Measurements from ENCODE around the gene DNM3.
"Not testable (repeated sequence)": the region's sequence is repeated elsewhere in the genome, so short reads cannot be mapped to it uniquely, and the experiment has no call there.

DNM3 gene

DNA sequence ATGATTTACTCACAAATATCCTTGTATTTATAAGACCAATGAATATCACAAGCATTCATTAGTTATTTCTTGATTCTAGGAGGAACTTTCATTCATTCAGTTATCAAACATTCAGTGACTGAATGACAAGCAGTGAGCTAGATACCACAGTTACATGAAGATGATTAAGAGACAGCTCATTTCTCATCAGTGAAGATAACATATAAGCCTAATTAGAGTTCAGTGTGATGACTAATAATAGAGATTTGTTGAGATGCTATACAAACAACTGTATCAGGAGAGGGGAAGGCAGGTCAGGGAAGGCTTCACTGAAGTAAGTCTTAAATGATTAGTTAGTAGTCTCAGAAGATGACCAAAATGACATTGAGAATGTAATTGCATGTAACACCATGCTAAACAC, 564.6 kb downstream of the DNM3 start:
- DNase-seq: no peak

- no peak for DNase-seq
Measured at GRCh38 chr1:172406968-172407367, 565.7 kb downstream of the DNM3 start.

DNA sequence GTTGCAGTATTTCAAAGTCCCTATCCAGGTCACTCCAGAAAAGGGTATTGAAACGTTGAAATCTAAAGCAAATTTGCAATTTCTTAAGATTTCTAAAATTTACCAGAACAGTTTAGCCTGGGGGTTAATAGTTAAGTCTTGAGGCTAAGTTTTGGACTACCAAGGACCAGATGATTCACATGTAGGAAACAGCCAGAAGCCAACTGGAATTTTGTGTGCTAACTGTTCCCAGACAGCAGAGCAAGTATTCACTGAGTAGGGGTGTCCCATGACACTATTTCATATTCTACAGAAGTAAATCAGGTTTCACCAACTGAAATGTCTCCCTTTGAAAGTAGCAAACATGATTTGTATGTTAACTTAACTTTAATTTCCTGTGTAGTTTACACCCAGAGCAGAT, 567.7 kb downstream of the DNM3 start:
- DNase-seq: no peak

DNA sequence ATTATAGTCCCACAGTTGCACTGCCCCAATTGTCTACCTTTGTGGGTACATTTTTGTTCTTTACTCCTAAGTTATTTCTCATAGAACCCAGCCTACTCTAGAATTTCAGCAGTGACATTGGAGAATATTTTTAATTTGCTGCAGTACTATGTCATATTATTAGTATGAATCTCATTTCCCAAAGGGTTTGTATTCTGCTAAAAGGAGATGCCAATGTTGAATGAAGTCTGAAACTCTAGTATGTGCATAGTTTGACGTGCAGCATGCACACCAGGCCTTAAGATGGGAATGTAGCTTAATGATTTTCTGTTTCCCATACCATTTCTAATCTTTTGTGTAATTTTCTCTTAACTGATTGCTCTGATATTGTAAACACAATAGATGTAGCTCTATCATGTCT, 568.7 kb downstream of the DNM3 start:
- DNase-seq: no peak

- DNase-seq: no peak
Measured at GRCh38 chr1:172411791-172412338, 570.6 kb downstream of the DNM3 start.

GRCh38 chr1:172414331-172414730, 573.0 kb downstream of the DNM3 start:
- no peak for DNase-seq

GRCh38 chr1:172416496-172417035, 575.3 kb downstream of the DNM3 start:
- DNase-seq: no peak

GRCh38 chr1:172417557-172417956, 576.3 kb downstream of the DNM3 start:
- no peak for DNase-seq

DNA sequence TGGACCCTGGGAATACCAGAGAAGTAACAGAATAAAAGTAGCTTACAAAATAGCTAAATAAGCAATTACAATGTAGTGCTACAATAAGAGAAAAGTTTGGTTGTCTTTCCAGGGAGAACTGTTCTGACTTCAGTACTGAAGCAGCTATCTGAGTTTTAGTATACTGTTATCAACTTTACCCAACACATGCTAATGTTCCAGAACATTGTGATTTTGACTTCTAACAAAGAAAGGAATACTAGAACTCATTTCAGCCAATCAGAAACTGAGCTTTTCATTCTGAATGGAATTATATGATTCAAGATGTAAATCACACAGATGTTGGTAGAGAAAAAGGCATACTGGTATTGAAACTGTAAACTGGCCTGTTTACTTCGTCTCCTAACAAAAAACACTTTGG, 579.1 kb downstream of the DNM3 start, which contains the start of gene C1orf105:
C1orf105 (plus strand) TSS at position 301 of the 400 bp plus-strand sequence. CDS start 201 bp downstream, outside the sequence.
- DNase-seq: no peak

GRCh38 chr1:172421974-172422604, 580.8 kb downstream of the DNM3 start:
- DNase-seq: no peak

DNA sequence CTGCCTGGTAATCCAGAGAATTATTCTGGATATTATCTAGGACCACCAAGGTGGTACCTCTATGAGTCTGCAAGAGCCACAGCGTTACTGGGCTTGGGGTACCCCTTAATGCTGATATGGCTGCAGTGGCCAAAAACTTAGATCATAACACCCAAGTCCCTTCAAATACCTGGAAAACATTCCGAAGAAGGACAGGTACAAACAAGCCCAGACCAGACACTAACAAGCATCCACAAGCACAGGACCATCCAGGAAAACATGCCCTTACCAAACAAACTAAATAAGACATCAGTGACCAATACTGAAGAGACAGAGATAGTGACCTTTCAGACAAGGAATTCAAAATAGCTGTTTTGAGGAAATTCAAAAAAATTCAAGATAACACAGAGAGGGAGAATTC, 582.0 kb downstream of the DNM3 start:
- DNase-seq: no peak

DNA sequence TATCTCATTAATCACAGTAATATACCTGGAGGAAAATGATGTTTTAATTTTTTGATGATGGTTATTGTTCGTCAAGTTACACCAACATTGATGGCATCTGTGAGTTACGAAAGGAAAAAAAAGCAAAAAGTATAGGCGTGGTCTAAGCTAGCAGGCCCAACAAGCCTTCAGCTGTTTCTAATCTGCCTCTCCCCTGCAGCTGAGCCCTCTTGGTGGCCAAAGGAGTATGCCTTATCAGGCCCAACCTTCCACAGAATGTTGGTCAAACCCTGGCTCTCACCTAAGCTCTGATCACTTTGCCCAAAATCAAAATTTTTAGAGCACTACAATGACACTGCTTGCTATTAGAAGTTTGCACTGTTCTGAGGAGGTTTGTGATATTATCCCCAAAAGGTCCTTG, 584.0 kb downstream of the DNM3 start:
- no peak for DNase-seq

- DNase-seq: no peak
Measured at GRCh38 chr1:172427191-172427590, 585.9 kb downstream of the DNM3 start.

DNA sequence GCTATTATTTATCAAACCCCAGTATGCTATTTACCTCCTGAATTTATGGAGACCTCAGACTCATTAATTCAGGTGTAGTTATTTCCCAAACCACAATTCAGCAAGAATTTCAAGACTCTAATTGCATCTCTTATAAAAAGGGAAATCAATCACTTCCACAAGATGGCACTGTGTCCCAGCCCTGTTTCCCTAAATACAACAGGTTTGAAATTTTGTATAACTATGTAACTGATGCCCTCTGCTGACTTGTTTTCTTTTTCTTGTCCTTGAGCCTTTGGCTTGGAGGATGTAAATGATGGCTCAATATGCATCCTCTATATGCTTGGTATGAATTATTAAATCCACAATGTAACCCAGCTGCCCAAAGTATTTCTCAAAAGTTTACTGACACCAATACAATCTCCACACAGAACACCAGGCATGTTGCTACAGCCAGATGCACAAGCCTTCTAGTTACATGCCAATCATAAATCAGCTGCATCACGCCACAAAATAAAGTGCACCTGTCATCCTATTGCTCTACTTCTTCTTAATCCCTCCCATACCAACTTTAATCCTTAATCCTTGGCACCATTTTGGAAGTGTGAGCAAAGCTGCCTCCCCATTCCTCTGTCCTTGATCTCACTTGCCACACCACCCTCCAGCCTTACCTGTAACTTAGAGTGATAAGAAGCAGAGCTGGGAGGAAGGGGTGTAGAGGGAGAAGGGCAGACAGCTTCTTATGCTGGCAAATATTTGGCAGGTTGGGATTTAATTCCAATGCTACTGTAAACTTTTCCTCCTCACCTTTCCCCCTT, 588.2 kb downstream of the DNM3 start:
- no peak for DNase-seq

DNA sequence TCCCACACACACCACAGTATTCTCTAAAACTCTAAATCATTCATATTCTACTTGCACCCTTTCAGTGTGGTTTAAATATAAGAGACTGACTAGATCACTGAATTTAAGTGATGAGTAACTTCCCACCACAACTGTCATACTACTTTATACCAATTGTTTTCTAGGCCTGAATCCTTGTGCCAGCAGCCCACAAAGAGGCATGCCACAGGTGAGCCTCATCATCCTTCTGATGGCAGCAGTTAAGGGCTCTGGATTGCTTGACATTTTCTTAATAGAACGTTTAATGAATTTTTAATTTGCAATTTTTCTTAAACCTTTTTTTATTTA, 588.8 kb downstream of the DNM3 start:
- no peak for DNase-seq

GRCh38 chr1:172431204-172431603, 589.9 kb downstream of the DNM3 start:
- no peak for DNase-seq

DNA sequence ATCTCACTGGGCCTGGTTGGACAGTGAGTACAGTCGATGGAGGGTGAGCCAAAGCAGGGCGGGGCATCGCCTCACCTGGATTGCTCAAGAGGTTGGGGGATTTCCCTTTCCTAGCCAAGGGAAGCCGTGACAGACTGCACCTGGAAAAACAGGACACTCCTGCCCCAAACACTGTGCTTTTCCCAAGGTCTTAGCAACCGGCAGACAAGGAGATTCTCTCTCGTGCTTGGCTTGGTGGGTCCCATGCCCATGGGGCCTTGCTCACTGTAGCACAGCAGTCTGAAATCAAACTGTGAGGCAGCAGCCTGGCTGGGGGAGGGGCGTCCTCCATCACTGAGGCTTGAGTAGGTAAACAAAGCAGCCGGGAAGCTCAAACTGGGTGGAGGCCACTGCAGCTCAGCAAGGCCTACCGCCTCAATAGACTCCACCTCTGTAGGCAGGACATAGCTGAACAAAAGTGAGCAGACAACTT, 590.5 kb downstream of the DNM3 start:
- peak; percentile 14 for DNase-seq

- not testable (repeated sequence) for DNase-seq
Measured at GRCh38 chr1:172437183-172437582, 595.9 kb downstream of the DNM3 start.

DNA sequence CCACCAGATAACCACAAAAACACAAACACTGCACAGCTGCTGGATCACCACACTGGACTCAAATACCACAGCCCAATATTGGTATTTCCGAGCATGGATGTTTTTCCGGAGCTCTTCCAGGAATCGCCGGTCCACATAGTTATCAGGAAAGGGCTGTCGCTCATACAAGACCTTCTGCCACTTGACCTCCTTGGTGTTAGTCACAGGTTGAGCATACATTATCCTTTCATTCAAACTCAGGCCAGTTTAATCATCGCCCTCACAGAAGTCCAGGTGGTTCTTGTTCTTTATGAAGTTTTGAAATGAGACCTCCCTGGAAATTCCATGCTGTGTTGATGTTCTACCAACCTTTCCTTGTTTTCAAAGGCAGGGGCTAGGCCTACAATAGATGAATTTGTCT, 601.1 kb downstream of the DNM3 start:
- no peak for DNase-seq

DNA sequence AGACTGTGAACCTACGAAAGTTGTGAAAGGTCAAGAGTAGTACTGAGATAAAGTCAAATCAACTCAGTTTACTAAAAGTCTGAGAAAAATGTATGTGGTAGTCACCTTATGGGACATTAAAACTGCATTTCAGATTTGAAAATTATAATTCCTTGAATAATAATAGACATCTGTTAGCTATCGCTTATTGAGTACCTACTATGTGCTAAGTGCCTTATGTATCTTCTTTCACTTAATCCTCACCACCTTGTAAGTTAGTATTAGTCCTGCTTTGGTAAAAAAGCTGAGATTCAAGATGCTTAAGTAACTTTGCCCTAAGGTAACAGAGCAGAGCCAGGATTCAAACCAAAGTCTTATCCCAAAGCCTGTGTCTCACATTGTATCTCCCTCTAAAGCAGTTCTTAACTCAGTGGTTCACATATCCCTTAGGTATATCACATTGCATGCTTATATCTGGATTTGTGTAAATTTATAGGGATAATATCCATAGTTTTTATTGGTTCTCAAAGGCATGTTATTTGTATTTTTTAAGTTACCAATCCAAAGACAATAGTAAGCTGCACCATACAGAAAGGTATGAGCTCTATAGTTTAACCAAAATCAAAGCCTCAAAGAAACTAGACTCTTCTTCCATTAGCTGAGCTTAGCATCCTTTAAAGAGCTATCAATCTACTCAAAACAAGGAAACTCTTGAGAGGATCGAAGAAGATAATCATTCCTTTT, 601.7 kb downstream of the DNM3 start:
- DNase-seq: no peak

GRCh38 chr1:172443666-172444453, 602.6 kb downstream of the DNM3 start, which contains the start of gene PIGC:
TSS of gene PIGC (minus strand) at chr1:172444069. CDS start at chr1:172442622, 1,447 bp downstream.
- peak; percentile 85 for DNase-seq

DNA sequence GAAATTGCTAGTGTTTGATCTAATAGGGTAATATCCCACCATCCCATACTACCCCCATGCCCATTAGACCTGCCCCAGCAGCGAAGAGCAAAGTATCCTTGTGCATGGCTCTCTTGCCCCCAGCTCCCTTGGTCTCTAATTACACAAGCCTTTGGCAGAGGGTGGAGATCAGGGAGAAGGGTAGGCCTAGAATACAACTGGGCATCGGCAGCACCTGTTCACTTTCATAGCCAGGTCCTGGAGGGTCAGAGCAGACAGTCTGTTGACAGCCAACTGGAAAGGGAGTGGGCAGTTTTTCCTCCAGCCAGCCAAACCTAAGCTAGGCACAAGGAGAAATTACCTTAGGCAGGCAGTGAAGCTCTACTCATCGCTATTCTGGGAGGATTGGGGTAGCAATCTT, 605.2 kb downstream of the DNM3 start:
- DNase-seq: no peak
